OCI-LY7 (cell line): ENCODE measurements around the gene RAD51. TPM values are rescaled to one million over a fixed set of nuclear protein-coding genes. Genes with fewer than 3 reads are reported as not detected.

ENCODE experiments used
- BruUV-seq: library from RNA; stranded (reverse); fragments of 400-500 nt; replicated peaks from 2 replicates; lab custom pipeline; 2021; lab: Mats Ljungman, UMichigan
- CTCF ChIA-PET: fragments of 300-600 bp; sonication (Branson Sonifier 250); formaldehyde crosslinking; loops from one replicate; lab custom pipeline; 2022; ENCODE audit warnings: antibody characterized with exemption; ENCODE audit not compliant: unreplicated experiment; lab: Charles Lee
- POLR2A ChIA-PET: fragments of 300-600 bp; sonication (Branson Sonifier 250); formaldehyde crosslinking; loops from one replicate; lab custom pipeline; 2022; ENCODE audit warnings: antibody characterized with exemption; lab: Charles Lee
- DNase-seq: peaks from one replicate; pipeline ENCODE4 v3.0.0-alpha.2; 2015; ENCODE audit warnings: low spot score
- H2AFZ ChIP-seq: fragments of 200-600 bp; sonication (generic), shearing (Covaris generic); 2 replicates; pipeline ENCODE4 v1.6.1; 2014; ENCODE audit warnings: mild to moderate bottlenecking, antibody characterized with exemption, low read length, moderate library complexity
- H3K27ac ChIP-seq: fragments of 200-600 bp; sonication (generic); 2 replicates; pipeline ENCODE4 v1.5.1; 2014; ENCODE audit warnings: mixed run types, low read depth, mild to moderate bottlenecking, moderate library complexity, low read length, inconsistent platforms; ENCODE audit not compliant: poor library complexity, severe bottlenecking
- H3K36me3 ChIP-seq: fragments of 200-600 bp; sonication (generic); 2 replicates; pipeline ENCODE4 v1.6.1; 2014; ENCODE audit warnings: mild to moderate bottlenecking, antibody characterized with exemption, low read length, moderate library complexity, mixed read lengths; ENCODE audit not compliant: insufficient read depth
- H3K4me1 ChIP-seq: fragments of 200-600 bp; sonication (generic); 2 replicates; pipeline ENCODE4 v1.5.1; 2014; ENCODE audit warnings: mild to moderate bottlenecking, low read length; ENCODE audit not compliant: insufficient read depth, poor library complexity, severe bottlenecking
- H3K4me2 ChIP-seq: fragments of 200-600 bp; sonication (generic); 2 replicates; pipeline ENCODE4 v1.6.1; 2014; ENCODE audit warnings: mild to moderate bottlenecking, low read length
- H3K4me3 ChIP-seq: fragments of 200-600 bp; sonication (generic); 2 replicates; pipeline ENCODE4 v1.5.1; 2014; ENCODE audit warnings: mild to moderate bottlenecking, low read depth, low read length; ENCODE audit not compliant: poor library complexity, severe bottlenecking
- H3K79me2 ChIP-seq: fragments of 200-600 bp; sonication (generic); 2 replicates; pipeline ENCODE4 v1.6.1; 2016; ENCODE audit warnings: low read depth, mild to moderate bottlenecking, low read length, moderate library complexity, mixed read lengths; ENCODE audit not compliant: insufficient read depth
- H3K9me2 ChIP-seq: fragments of 200-600 bp; sonication (generic); 2 replicates; pipeline ENCODE4 v1.6.1; 2016; ENCODE audit warnings: mild to moderate bottlenecking, low read length, mixed read lengths; ENCODE audit not compliant: insufficient read depth
- H3K9me3 ChIP-seq: fragments of 200-600 bp; sonication (generic); 2 replicates; pipeline ENCODE4 v1.6.1; 2014; ENCODE audit warnings: mild to moderate bottlenecking, mixed run types, low read length, mixed read lengths
- H4K20me1 ChIP-seq: fragments of 200-600 bp; sonication (generic); 2 replicates; pipeline ENCODE4 v1.6.1; 2014; ENCODE audit warnings: mild to moderate bottlenecking, antibody characterized with exemption, low read length, moderate library complexity, mixed read lengths; ENCODE audit not compliant: insufficient read depth
- EZH2phosphoT487 ChIP-seq: fragments of 200-600 bp; sonication (generic); IDR thresholded peaks from 2 replicates; pipeline ENCODE4 v1.6.1; 2018; ENCODE audit warnings: low read depth, borderline replicate concordance, mild to moderate bottlenecking, mixed run types, antibody characterized with exemption, low read length, moderate library complexity, mixed read lengths
- intact Hi-C: fragments of 100-400 bp; cut with micrococcal nuclease; formaldehyde crosslinking; loops from one replicate; pipeline ENCODE4 v1.10.0; 2022; ENCODE audit not compliant: unreplicated experiment
- total RNA-seq, 2 experiments: library from RNA; depleted of rRNA in 1 of 2; stranded (reverse); fragments of >200 nt in 1 of 2; shearing (Covaris generic) in 1 of 2; gene quantifications; 2 replicates each; pipeline ENCODE4 v1.2.3, GENCODE V29; 2014 to 2022
- TF ChIP-seq, protein P1 (sequence below): fragments of 200-600 bp; sonication (generic); conservative IDR thresholded peaks from 2 replicates; pipeline ENCODE4 v1.5.1; 2014; ENCODE audit warnings: mild to moderate bottlenecking, antibody characterized with exemption, low read length, moderate library complexity, mixed read lengths

The RAD51 gene
- total RNA-seq, 2 experiments from 2014 or later: 45.8 to 86.8 TPM

DNA sequence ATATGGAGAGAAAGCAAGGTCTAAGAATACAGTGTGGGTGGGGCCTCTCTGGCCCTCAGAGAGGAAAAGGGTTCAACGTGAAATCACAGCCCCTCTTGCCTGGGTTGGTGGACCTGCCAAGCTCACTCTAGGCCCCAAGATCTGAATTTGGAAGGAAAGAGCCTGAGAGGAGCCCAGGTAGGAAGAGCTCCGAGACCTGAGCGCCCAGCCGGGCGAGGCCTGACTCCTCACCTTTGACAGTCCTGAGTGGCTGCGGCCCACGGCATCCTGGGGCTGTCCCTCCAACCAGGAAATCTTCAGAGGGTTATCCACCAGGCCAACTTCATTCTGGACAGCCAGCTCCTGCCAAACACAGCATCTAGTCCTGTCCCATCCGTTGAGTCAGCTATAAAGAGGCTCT lies 78.5 kb downstream of the RAD51 start:
- peaks cover 58% of the 10 kb centered on the region; the same call in 1 of the 2 replicates for H3K36me3 ChIP-seq
- no peaks in the 10 kb centered on the region for H3K9me2 ChIP-seq
- H3K79me2 ChIP-seq: no peaks in the 10 kb centered on the region
- POLR2A ChIA-PET: no interaction called here
- H2AFZ ChIP-seq: no peak overlapping the region
- DNase-seq: no peak
- TF ChIP-seq EZH2phosphoT487: no peak
- TF ChIP-seq, protein P1, sequence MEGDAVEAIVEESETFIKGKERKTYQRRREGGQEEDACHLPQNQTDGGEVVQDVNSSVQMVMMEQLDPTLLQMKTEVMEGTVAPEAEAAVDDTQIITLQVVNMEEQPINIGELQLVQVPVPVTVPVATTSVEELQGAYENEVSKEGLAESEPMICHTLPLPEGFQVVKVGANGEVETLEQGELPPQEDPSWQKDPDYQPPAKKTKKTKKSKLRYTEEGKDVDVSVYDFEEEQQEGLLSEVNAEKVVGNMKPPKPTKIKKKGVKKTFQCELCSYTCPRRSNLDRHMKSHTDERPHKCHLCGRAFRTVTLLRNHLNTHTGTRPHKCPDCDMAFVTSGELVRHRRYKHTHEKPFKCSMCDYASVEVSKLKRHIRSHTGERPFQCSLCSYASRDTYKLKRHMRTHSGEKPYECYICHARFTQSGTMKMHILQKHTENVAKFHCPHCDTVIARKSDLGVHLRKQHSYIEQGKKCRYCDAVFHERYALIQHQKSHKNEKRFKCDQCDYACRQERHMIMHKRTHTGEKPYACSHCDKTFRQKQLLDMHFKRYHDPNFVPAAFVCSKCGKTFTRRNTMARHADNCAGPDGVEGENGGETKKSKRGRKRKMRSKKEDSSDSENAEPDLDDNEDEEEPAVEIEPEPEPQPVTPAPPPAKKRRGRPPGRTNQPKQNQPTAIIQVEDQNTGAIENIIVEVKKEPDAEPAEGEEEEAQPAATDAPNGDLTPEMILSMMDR: no peak
- CTCF ChIA-PET: no interaction called here
- no peaks in the 10 kb centered on the region for H4K20me1 ChIP-seq
- no TSS peak for BruUV-seq
- no peak overlapping the region for H3K4me2 ChIP-seq
- H3K27ac ChIP-seq: no peak overlapping the region
- peaks cover 31% of the 10 kb centered on the region for H3K4me1 ChIP-seq
- intact Hi-C loops: no loop called here
- no peak overlapping the region for H3K4me3 ChIP-seq
- H3K9me3 ChIP-seq: no peaks in the 10 kb centered on the region

- H3K9me3 ChIP-seq: no peaks in the 10 kb centered on the region
- BruUV-seq: no TSS peak
- H3K36me3 ChIP-seq: peaks cover 60% of the 10 kb centered on the region; the same call in 1 of the 2 replicates
- no peak overlapping the region for H3K4me3 ChIP-seq
- peaks cover 27% of the 10 kb centered on the region for H3K4me1 ChIP-seq
- H3K79me2 ChIP-seq: no peaks in the 10 kb centered on the region
- H2AFZ ChIP-seq: no peak overlapping the region
- H3K27ac ChIP-seq: no peak overlapping the region
- no peak for TF ChIP-seq EZH2phosphoT487
- TF ChIP-seq, protein P1: no peak
- ChIA-PET CTCF (no interaction called here), POLR2A (no interaction called here)
- DNase-seq: no peak
- no peak overlapping the region for H3K4me2 ChIP-seq
- H3K9me2 ChIP-seq: no peaks in the 10 kb centered on the region
- no peaks in the 10 kb centered on the region for H4K20me1 ChIP-seq
- intact Hi-C loops: no loop called here
Observed at GRCh38 chr15:40773902-40774301, 78.9 kb downstream of the RAD51 start.

DNA sequence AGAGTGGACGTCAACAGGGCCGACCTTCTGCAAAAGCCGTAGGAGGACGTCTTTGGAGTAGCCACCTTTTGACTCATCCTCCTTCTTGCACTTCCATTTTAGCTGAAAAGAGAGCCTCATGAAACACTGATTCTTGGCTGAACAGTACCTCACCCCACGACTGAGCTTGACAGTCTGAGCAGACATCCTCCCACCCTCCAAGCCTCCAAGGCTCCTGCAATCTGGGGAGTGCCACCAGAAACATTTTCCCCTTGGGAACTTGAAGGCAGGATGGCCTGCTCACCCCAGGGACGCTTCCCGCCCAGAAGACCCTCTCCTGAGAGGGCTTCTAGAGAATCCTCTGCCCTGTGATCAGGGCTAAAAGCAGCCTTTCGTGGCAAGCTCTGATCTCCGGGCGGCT lies 80.0 kb downstream of the RAD51 start:
- Histone ChIP-seq H2AFZ (no peak overlapping the region), H3K79me2 (no peaks in the 10 kb centered on the region), H3K36me3 (peaks cover 69% of the 10 kb centered on the region), H3K9me2 (no peaks in the 10 kb centered on the region), H3K27ac (no peak overlapping the region), H3K4me2 (no peak overlapping the region), H3K9me3 (no peaks in the 10 kb centered on the region), H4K20me1 (no peaks in the 10 kb centered on the region), H3K4me3 (no peak overlapping the region), H3K4me1 (peaks cover 16% of the 10 kb centered on the region)
- POLR2A ChIA-PET: no interaction called here
- TF ChIP-seq, protein P1: no peak
- no peak for TF ChIP-seq EZH2phosphoT487
- no peak for DNase-seq
- no TSS peak for BruUV-seq
- intact Hi-C loops: no loop called here
- CTCF ChIA-PET: no interaction called here
